K562 (cell line): ENCODE data around the gene DUSP28.

Source experiments
- NR2C1 ChIP-seq, 2 experiments: fragments of 450-650 bp; IDR thresholded peaks; 2 replicates each; pipeline ENCODE4 v1.6.1; 2017; ENCODE audit warnings: mild to moderate bottlenecking in 2 of 2, antibody characterized with exemption in 1 of 2, inconsistent platforms in 1 of 2, missing compliant biosample characterization in 1 of 2, missing genetic modification characterization in 1 of 2
- POLR2A ChIP-seq: fragments of 450-650 bp; conservative IDR thresholded peaks from 2 replicates; pipeline ENCODE4 v1.6.1; 2016
- RBM39 ChIP-seq: fragments of 200-400 bp; formaldehyde crosslinking; optimal IDR thresholded peaks from 2 replicates; pipeline ENCODE3; 2018; ENCODE audit warnings: low read depth, low read length
- ZSCAN29 ChIP-seq: fragments of 450-650 bp; IDR thresholded peaks from 2 replicates; pipeline ENCODE4 v1.6.1; 2017
- TF ChIP-seq, protein P1 (sequence below), 2 experiments: fragments of 450-650 bp; formaldehyde crosslinking in 1 of 2; IDR thresholded peaks; 2 replicates each; pipeline versions ENCODE4 v1.4.0 to v1.6.1; 2014 to 2020; ENCODE audit warnings: mild to moderate bottlenecking in 2 of 2, borderline replicate concordance in 1 of 2, low read depth in 1 of 2
- TF ChIP-seq, protein P2 (sequence below): sonication (generic); formaldehyde crosslinking; IDR thresholded peaks from 2 replicates; pipeline ENCODE4 v1.5.0; 2020; ENCODE audit warnings: missing genetic modification reagents

DNA sequence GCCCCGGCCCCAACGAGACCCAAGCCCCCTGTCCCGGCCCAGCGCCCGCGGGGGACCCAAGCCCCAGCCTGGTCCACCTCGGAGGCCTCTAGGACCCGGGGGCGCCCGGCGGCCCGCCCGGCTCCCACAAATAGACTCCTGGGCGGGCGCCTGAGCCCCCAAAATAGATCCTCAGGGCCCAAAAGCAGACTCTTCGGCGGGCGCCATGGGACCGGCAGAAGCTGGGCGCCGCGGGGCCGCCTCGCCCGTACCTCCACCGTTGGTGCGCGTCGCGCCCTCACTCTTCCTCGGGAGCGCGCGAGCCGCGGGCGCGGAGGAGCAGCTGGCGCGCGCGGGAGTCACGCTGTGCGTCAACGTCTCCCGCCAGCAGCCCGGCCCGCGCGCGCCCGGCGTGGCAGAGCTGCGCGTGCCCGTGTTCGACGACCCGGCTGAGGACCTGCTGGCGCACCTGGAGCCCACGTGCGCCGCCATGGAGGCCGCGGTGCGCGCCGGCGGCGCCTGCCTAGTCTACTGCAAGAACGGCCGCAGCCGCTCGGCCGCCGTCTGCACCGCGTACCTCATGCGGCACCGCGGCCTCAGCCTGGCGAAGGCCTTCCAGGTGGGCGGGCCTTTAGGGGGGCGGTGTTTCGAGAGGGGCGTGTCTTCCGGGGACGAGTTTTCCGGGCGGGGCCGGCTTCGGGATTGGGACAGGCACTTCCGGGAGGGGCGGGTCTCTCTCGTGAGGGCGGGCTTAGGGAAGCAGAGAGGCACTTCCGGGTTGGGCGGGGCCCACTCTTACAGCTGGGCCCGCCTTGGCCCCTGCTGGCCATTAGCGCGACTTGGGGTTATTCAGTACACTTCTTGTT is 545 bp downstream of the DUSP28 start:
- TF ChIP-seq ZSCAN29 (no peak), POLR2A (peak; percentile 62; the same call in 1 of the 2 replicates), NR2C1 (IDR thresholded peaks at IDR 0.05) (no peak), NR2C1 (tag; IDR thresholded peaks at IDR 0.05) (no peak), RBM39 (no peak)
- TF ChIP-seq, protein P1, sequence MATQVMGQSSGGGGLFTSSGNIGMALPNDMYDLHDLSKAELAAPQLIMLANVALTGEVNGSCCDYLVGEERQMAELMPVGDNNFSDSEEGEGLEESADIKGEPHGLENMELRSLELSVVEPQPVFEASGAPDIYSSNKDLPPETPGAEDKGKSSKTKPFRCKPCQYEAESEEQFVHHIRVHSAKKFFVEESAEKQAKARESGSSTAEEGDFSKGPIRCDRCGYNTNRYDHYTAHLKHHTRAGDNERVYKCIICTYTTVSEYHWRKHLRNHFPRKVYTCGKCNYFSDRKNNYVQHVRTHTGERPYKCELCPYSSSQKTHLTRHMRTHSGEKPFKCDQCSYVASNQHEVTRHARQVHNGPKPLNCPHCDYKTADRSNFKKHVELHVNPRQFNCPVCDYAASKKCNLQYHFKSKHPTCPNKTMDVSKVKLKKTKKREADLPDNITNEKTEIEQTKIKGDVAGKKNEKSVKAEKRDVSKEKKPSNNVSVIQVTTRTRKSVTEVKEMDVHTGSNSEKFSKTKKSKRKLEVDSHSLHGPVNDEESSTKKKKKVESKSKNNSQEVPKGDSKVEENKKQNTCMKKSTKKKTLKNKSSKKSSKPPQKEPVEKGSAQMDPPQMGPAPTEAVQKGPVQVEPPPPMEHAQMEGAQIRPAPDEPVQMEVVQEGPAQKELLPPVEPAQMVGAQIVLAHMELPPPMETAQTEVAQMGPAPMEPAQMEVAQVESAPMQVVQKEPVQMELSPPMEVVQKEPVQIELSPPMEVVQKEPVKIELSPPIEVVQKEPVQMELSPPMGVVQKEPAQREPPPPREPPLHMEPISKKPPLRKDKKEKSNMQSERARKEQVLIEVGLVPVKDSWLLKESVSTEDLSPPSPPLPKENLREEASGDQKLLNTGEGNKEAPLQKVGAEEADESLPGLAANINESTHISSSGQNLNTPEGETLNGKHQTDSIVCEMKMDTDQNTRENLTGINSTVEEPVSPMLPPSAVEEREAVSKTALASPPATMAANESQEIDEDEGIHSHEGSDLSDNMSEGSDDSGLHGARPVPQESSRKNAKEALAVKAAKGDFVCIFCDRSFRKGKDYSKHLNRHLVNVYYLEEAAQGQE (IDR thresholded peaks at IDR 0.05; ENCODE audit: borderline replicate concordance), result no peak
- TF ChIP-seq, protein P1 (CRISPR knock-in tag; IDR thresholded peaks at IDR 0.05; ENCODE audit: low read depth), result no peak
- TF ChIP-seq, protein P2, sequence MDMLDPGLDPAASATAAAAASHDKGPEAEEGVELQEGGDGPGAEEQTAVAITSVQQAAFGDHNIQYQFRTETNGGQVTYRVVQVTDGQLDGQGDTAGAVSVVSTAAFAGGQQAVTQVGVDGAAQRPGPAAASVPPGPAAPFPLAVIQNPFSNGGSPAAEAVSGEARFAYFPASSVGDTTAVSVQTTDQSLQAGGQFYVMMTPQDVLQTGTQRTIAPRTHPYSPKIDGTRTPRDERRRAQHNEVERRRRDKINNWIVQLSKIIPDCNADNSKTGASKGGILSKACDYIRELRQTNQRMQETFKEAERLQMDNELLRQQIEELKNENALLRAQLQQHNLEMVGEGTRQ (CRISPR knock-in tag), result no peak
